ENCODE measurements around the gene CCNA1. TPM values are rescaled to one million over a fixed set of nuclear protein-coding genes. Genes with fewer than 3 reads are reported as not detected.

CCNA1 gene
- total RNA-seq, 1 experiment from 2014 or later: not detected

GRCh38 chr13:36421447-36421846 lies 10.8 kb upstream of the CCNA1 start:
- no TSS peak for BruUV-seq (replicated peaks)
- POLR2A ChIA-PET: no interaction called here
- intact Hi-C loops (cut with micrococcal nuclease): loop anchor here (2.0 to 5.0 kb wide), 3 partner anchors 315 to 646 kb away; no protein-coding TSS in a partner anchor

More at GRCh38 chr13:36421447-36421846, 10.8 kb upstream of the CCNA1 start:
- Histone ChIP-seq H3K4me2 (ENCODE audit: low read length) (no peak overlapping the region), H3K36me3 (ENCODE audit: control insufficient read depth in 1 of 2, insufficient read depth in 2 of 2, low read length in 2 of 2) (no peaks in the 10 kb centered on the region), H3K9ac (ENCODE audit: low read length) (no peak overlapping the region), H3K27me3 (ENCODE audit: insufficient read depth, low read length) (no peaks in the 10 kb centered on the region), H3K4me3 (replicated peaks in 1 of 2; ENCODE audit: low read depth in 1 of 2, low read length in 2 of 2) (no peak overlapping the region), H3K9me3 (ENCODE audit: control insufficient read depth in 1 of 2, insufficient read depth in 1 of 2, low read depth in 1 of 2, low read length in 2 of 2) (0 out of 4 replicates have a peak, but pooled peaks cover 0 to 4% of the 10 kb centered on the region in 2 experiments), H3K4me1 (ENCODE audit: control insufficient read depth in 1 of 2, insufficient read depth in 2 of 2, low read length in 2 of 2) (no peaks in the 10 kb centered on the region), H3K27ac (ENCODE audit: low read depth, low read length) (no peak overlapping the region), H2AFZ (ENCODE audit: low read depth, low read length, poor library complexity, severe bottlenecking) (no peak overlapping the region), H3K79me2 (ENCODE audit: insufficient read depth, low read length) (no peaks in the 10 kb centered on the region), H3K9me2 (ENCODE audit: insufficient read depth) (no peaks in the 10 kb centered on the region), H4K20me1 (ENCODE audit: insufficient read depth) (no peaks in the 10 kb centered on the region)
- RAD21 ChIA-PET (ENCODE audit: low non-redundant PET in 1 of 2, low total read pairs in 2 of 2, uncharacterized antibody in 2 of 2, unreplicated experiment in 2 of 2): no interaction called here
- CTCF ChIA-PET: interaction anchor here (1.5 kb wide), 1 partner anchor 420 kb away, joined by 4 read pairs; no protein-coding TSS in a partner anchor
- no peak for TF ChIP-seq SIN3A (IDR thresholded peaks at IDR 0.05; ENCODE audit: low read depth)
- TF ChIP-seq FOSL1 (IDR thresholded peaks at IDR 0.05; ENCODE audit: low read depth): no peak
- no peak for TF ChIP-seq YY1 (IDR thresholded peaks at IDR 0.05; ENCODE audit: extremely low read depth, insufficient replicate concordance, low read depth, low read length)
- no peak for TF ChIP-seq ATF3 (IDR thresholded peaks at IDR 0.05)
- TF ChIP-seq SP1 (IDR thresholded peaks at IDR 0.05; ENCODE audit: low read depth): no peak
- no peak for TF ChIP-seq POLR2A (IDR thresholded peaks at IDR 0.05; ENCODE audit: borderline replicate concordance, extremely low read depth, insufficient read depth, insufficient read length)
- TF ChIP-seq CTCF (IDR thresholded peaks at IDR 0.05 in 2 of 3, conservative IDR thresholded peaks at IDR 0.05 in 1 of 3; ENCODE audit: borderline replicate concordance in 1 of 3, insufficient read depth in 1 of 3, low read depth in 2 of 3, low read length in 2 of 3): no peak
- no peak for TF ChIP-seq RAD21 (IDR thresholded peaks at IDR 0.05; ENCODE audit: low read depth)
- no peak for TF ChIP-seq POLR2AphosphoS5 (IDR thresholded peaks at IDR 0.05; ENCODE audit: low read depth, low read length)
- no peak for TF ChIP-seq MAX (IDR thresholded peaks at IDR 0.05)
- TF ChIP-seq EZH2phosphoT487 (IDR thresholded peaks at IDR 0.05; ENCODE audit: borderline replicate concordance): no peak
- DNase-seq (ENCODE audit: low read depth, low spot score) (no peak), ATAC-seq (no peak)
